OCI-LY7 (cell line): ENCODE data around the gene ASIP. TPM values are rescaled to one million over a fixed set of nuclear protein-coding genes. Genes with fewer than 3 reads are reported as not detected.

Experiments
- BruUV-seq: library from RNA; stranded (reverse); fragments of 400-500 nt; replicated peaks from 2 replicates; lab custom pipeline; 2021; lab: Mats Ljungman, UMichigan
- CTCF ChIA-PET: fragments of 300-600 bp; sonication (Branson Sonifier 250); formaldehyde crosslinking; loops from one replicate; lab custom pipeline; 2022; ENCODE audit warnings: antibody characterized with exemption; ENCODE audit not compliant: unreplicated experiment; lab: Charles Lee
- POLR2A ChIA-PET: fragments of 300-600 bp; sonication (Branson Sonifier 250); formaldehyde crosslinking; loops from one replicate; lab custom pipeline; 2022; ENCODE audit warnings: antibody characterized with exemption; lab: Charles Lee
- DNase-seq: peaks from one replicate; pipeline ENCODE4 v3.0.0-alpha.2; 2015; ENCODE audit warnings: low spot score
- H2AFZ ChIP-seq: fragments of 200-600 bp; sonication (generic), shearing (Covaris generic); 2 replicates; pipeline ENCODE4 v1.6.1; 2014; ENCODE audit warnings: mild to moderate bottlenecking, antibody characterized with exemption, low read length, moderate library complexity
- H3K27ac ChIP-seq: fragments of 200-600 bp; sonication (generic); 2 replicates; pipeline ENCODE4 v1.5.1; 2014; ENCODE audit warnings: mixed run types, low read depth, mild to moderate bottlenecking, moderate library complexity, low read length, inconsistent platforms; ENCODE audit not compliant: poor library complexity, severe bottlenecking
- H3K36me3 ChIP-seq: fragments of 200-600 bp; sonication (generic); 2 replicates; pipeline ENCODE4 v1.6.1; 2014; ENCODE audit warnings: mild to moderate bottlenecking, antibody characterized with exemption, low read length, moderate library complexity, mixed read lengths; ENCODE audit not compliant: insufficient read depth
- H3K4me1 ChIP-seq: fragments of 200-600 bp; sonication (generic); 2 replicates; pipeline ENCODE4 v1.5.1; 2014; ENCODE audit warnings: mild to moderate bottlenecking, low read length; ENCODE audit not compliant: insufficient read depth, poor library complexity, severe bottlenecking
- H3K4me2 ChIP-seq: fragments of 200-600 bp; sonication (generic); 2 replicates; pipeline ENCODE4 v1.6.1; 2014; ENCODE audit warnings: mild to moderate bottlenecking, low read length
- H3K4me3 ChIP-seq: fragments of 200-600 bp; sonication (generic); 2 replicates; pipeline ENCODE4 v1.5.1; 2014; ENCODE audit warnings: mild to moderate bottlenecking, low read depth, low read length; ENCODE audit not compliant: poor library complexity, severe bottlenecking
- H3K79me2 ChIP-seq: fragments of 200-600 bp; sonication (generic); 2 replicates; pipeline ENCODE4 v1.6.1; 2016; ENCODE audit warnings: low read depth, mild to moderate bottlenecking, low read length, moderate library complexity, mixed read lengths; ENCODE audit not compliant: insufficient read depth
- H3K9me2 ChIP-seq: fragments of 200-600 bp; sonication (generic); 2 replicates; pipeline ENCODE4 v1.6.1; 2016; ENCODE audit warnings: mild to moderate bottlenecking, low read length, mixed read lengths; ENCODE audit not compliant: insufficient read depth
- H3K9me3 ChIP-seq: fragments of 200-600 bp; sonication (generic); 2 replicates; pipeline ENCODE4 v1.6.1; 2014; ENCODE audit warnings: mild to moderate bottlenecking, mixed run types, low read length, mixed read lengths
- H4K20me1 ChIP-seq: fragments of 200-600 bp; sonication (generic); 2 replicates; pipeline ENCODE4 v1.6.1; 2014; ENCODE audit warnings: mild to moderate bottlenecking, antibody characterized with exemption, low read length, moderate library complexity, mixed read lengths; ENCODE audit not compliant: insufficient read depth
- EZH2phosphoT487 ChIP-seq: fragments of 200-600 bp; sonication (generic); IDR thresholded peaks from 2 replicates; pipeline ENCODE4 v1.6.1; 2018; ENCODE audit warnings: low read depth, borderline replicate concordance, mild to moderate bottlenecking, mixed run types, antibody characterized with exemption, low read length, moderate library complexity, mixed read lengths
- intact Hi-C: fragments of 100-400 bp; cut with micrococcal nuclease; formaldehyde crosslinking; loops from one replicate; pipeline ENCODE4 v1.10.0; 2022; ENCODE audit not compliant: unreplicated experiment
- total RNA-seq, 2 experiments: library from RNA; depleted of rRNA in 1 of 2; stranded (reverse); fragments of >200 nt in 1 of 2; shearing (Covaris generic) in 1 of 2; gene quantifications; 2 replicates each; pipeline ENCODE4 v1.2.3, GENCODE V29; 2014 to 2022
- TF ChIP-seq, protein P1 (sequence below): fragments of 200-600 bp; sonication (generic); conservative IDR thresholded peaks from 2 replicates; pipeline ENCODE4 v1.5.1; 2014; ENCODE audit warnings: mild to moderate bottlenecking, antibody characterized with exemption, low read length, moderate library complexity, mixed read lengths

ASIP gene
- total RNA-seq, 2 experiments from 2014 or later: 0.32 to 0.82 TPM

DNA sequence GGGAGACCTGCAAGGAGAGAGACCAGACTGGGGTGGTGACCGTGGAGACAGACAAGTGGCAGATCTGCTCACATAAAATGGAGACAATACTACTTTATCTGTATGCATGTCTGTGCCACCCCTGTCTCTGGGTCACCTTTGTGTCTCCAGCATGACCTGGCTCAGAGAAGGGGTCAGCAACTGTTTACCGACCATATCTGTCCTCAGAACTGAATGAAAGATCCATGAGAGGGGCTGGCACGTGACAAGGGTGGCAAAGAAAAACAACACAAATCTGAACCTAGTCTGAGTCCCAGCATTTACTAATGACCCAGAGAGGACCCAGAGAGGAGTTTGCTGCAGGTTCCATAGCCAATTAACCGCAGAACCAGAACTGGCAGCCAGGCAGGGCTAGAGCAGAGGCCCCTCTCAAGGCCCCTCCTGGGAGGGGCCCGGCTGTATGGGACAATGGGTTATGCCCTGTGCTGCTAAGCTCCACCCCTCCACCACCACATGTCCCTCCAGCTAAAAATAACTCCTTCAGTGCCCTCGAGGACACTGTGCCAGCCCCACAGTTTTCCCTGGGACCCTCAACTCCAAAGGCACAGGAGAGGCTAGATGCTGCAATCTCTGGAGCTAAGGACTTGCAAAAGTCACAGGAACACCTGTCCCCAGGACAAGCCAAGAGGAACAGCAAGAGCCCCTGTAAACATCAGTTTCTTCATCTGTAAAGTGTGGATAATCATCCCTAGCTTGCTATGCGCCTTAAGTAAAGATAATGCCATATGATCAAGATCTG, 59.8 kb downstream of the ASIP start:
- Histone ChIP-seq H3K9me2 (no peaks in the 10 kb centered on the region), H2AFZ (no peak overlapping the region), H3K79me2 (peaks cover 65% of the 10 kb centered on the region), H4K20me1 (peaks cover 13% of the 10 kb centered on the region; the same call in 1 of the 2 replicates), H3K4me3 (peak overlapping the region; percentile 81), H3K4me2 (peak overlapping the region; percentile 68), H3K27ac (peak overlapping the region; percentile 11), H3K9me3 (no peaks in the 10 kb centered on the region), H3K36me3 (peaks cover 46% of the 10 kb centered on the region), H3K4me1 (peaks cover 41% of the 10 kb centered on the region)
- ChIA-PET POLR2A (interaction anchor here (0.6 to 2.1 kb wide), 2 partner anchors 12 to 110 kb away, joined by 4 to 6 read pairs; no protein-coding TSS in a partner anchor), CTCF (interaction anchor here (0.7 kb wide), 1 partner anchor 11 kb away, joined by 3 read pairs; no protein-coding TSS in a partner anchor)
- no peak for TF ChIP-seq EZH2phosphoT487
- TF ChIP-seq, protein P1, sequence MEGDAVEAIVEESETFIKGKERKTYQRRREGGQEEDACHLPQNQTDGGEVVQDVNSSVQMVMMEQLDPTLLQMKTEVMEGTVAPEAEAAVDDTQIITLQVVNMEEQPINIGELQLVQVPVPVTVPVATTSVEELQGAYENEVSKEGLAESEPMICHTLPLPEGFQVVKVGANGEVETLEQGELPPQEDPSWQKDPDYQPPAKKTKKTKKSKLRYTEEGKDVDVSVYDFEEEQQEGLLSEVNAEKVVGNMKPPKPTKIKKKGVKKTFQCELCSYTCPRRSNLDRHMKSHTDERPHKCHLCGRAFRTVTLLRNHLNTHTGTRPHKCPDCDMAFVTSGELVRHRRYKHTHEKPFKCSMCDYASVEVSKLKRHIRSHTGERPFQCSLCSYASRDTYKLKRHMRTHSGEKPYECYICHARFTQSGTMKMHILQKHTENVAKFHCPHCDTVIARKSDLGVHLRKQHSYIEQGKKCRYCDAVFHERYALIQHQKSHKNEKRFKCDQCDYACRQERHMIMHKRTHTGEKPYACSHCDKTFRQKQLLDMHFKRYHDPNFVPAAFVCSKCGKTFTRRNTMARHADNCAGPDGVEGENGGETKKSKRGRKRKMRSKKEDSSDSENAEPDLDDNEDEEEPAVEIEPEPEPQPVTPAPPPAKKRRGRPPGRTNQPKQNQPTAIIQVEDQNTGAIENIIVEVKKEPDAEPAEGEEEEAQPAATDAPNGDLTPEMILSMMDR: no peak
- peak; percentile 40 for DNase-seq
- BruUV-seq: no TSS peak
- intact Hi-C loops: no loop called here

DNA sequence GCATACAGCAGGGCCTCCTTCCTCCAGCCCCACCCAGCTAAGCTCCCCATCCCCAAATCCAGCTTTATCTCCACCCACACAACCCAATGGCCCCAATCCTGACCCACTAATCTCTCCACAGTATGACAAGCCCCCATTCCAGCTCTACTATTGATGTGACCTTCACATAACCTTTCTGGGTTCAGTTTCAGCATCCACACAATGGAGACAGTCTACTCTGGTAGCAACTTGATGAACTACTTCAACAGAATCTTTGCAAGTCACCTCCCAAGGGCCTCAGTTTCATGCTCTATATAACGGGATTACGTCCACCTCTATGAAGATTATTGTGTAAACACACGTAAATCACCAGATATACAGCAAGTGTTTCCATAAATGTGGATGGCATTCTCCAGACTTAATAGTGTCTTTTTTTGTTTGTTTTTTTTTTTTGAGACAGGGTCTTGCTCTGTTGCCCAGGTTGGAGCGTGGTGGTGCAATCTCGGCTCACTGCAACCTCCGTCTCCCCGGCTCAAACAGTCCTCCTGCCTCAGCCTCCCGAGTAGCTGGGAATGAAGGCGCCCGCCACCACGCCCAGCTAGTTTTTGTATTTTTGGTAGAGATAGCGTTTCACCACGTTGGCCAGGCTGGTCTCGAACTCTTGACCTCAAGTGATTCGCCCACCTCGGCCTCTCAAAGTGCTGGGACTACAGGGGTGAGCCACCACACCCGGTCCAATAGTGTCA, 60.5 kb downstream of the ASIP start:
- Histone ChIP-seq H4K20me1 (peaks cover 13% of the 10 kb centered on the region; the same call in 1 of the 2 replicates), H3K4me2 (peak overlapping the region; percentile 68), H2AFZ (no peak overlapping the region), H3K36me3 (peaks cover 40% of the 10 kb centered on the region), H3K4me3 (peak overlapping the region; percentile 81), H3K4me1 (peaks cover 41% of the 10 kb centered on the region), H3K27ac (peak overlapping the region; percentile 58), H3K79me2 (peaks cover 57% of the 10 kb centered on the region), H3K9me3 (no peaks in the 10 kb centered on the region), H3K9me2 (no peaks in the 10 kb centered on the region)
- TF ChIP-seq, protein P1: no peak
- no peak for TF ChIP-seq EZH2phosphoT487
- POLR2A ChIA-PET: interaction anchor here (0.6 to 2.1 kb wide), 6 partner anchors 11 to 712 kb away, joined by 3 to 6 read pairs (median 4); partner anchors contain the start of gene ITCH
- CTCF ChIA-PET: interaction anchor here (0.7 kb wide), 1 partner anchor 10 kb away, joined by 3 read pairs; no protein-coding TSS in a partner anchor
- intact Hi-C loops: loop anchor here (2.0 kb wide), 2 partner anchors 215 to 403 kb away; partner anchors contain the start of genes DYNLRB1 and TP53INP2
- BruUV-seq: TSS peak; percentile 81
- DNase-seq: no peak
